ENCODE data around the gene ADARB2.

- TF ChIP-seq CTCF (IDR thresholded peaks at IDR 0.05; ENCODE audit: poor library complexity) (no peak), EZH2 (IDR thresholded peaks at IDR 0.05; ENCODE audit: borderline replicate concordance) (no peak)
These were observed 392.5 kb downstream of the ADARB2 start for GRCh38 chr10:1344846-1345245.

Measured in hepatocyte (in vitro differentiated cells).